Glomerular endothelial cell (primary cell): ENCODE measurements around the gene GREB1L. TPM values are rescaled to one million over a fixed set of nuclear protein-coding genes. Genes with fewer than 3 reads are reported as not detected.

Source experiments
- DNase-seq: peaks from one replicate; pipeline ENCODE4 v3.0.0-alpha.2; 2011; ENCODE audit warnings: low read depth, low spot score; ENCODE audit errors: extremely low read depth
- total RNA-seq: library from RNA; depleted of rRNA; stranded (reverse); fragments of >200 nt; gene quantifications from 2 replicates; pipeline ENCODE4 v1.2.3, GENCODE V29; 2015

Gene GREB1L
- total RNA-seq, 1 donor from 2014 or later, result 1.5 TPM

DNA sequence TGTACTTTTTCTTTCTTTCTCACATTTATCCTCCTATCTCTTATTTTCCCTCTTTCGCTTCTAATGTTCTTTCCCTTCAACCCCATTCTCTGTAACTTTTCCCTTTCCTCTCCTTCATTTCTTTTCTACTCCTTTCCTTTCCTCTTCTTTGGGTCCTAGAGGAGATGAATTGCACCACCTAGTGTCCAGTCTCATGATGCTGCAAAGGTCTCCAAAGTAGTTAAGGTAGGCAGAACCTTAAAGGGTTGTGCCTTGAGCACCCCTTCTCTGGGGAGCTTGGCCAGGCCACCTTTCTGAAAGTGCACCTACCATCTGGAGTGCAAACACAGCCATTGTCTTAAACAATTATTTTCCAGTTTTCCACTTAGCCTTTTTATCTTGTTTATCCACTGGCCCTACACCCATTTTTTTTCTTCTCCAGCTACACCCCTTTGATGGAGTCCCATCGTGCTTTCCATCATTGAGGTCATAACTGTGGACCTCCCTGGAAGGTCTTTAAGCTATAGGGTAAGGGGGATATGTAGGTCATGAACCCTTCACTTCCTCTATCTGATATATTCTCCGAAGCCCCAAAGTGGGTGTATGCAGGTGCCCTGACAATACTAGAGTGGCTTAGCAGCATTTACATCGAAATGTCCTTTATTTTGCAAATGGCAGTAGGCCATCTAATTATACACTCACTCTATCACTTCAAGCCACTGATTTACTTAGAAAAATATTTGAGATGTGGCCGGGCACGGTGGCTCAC is 202.6 kb downstream of the GREB1L start:
- DNase-seq, result no peak

DNA sequence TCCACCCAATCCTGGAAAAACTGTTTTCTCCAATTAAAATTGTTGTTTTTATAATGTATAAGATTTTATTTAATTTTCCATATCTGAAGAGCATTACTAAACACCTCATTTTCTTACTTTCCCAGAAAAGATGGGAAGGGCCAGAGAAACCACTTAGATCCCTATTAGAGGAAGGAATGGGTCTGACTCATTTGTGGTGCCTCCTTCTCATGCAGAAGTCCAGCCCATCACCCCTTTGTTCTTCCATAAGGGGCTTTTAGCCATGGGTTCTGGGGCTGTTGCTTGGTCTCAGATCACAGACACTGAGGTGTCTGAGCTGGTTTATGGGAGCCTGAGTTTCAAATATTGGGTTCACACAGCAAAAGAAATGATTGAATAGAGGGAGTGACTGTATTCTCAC is 206.3 kb downstream of the GREB1L start:
- DNase-seq, result no peak

DNA sequence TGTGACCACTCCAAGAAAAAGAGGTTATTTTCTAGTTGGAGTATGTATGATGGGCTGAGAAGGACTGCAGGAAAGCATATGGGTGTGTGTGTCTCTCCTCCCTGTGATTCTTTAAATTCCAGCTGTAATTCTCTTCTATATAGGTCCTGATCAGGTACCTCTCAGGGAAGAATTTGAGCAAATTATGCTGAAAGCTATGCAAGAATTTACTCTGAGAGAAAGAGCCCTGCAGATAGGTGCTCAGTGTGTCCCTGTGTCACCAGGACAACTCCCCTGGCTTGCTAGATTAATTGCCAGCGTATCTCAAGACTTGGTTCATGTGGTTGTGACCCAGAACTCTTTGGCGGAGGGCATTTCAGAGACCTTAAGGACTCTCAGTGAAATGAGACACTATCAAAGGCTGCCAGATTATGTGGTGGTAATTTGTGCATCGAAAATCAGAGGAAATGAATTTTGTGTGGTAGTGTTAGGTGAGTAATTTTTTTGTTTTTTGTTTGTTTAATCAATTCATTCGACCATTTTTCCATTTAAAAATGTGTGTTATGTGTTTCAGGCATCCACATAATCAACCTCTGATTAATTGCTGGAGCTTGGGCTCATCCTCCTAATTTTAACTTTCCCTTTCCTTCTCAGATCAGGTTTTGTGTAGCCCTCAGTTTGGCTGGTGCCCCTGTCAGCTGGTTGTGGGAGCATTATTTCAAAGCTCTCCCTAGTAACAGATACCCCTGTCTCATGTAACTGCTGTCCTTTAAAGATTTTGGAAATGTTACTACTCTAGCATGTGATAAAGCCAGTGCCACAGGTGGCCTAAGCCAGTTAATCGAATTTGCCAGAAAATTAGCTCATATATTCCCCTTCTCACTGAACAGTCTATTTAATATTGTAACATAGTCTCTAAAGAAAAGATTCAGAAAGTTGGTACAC is 207.6 kb downstream of the GREB1L start:
- DNase-seq, result no peak

DNA sequence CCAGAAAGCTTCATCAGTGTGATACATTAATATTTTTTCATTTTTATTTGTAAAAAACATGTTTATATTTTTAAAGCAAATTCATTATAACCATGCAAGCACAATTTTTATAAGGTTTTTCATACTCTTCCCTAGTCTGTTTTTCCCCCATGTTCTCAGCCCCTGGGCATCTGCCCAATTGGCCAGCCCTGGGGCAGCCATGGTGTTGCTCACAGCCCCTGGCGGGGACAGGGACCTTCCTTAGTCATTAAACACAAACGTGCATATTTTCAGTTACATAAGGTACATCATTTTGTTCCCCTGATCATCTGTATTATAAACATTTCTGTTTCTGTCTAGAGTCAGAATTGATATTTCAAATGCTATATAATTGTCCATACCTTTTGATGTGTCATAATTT is 208.5 kb downstream of the GREB1L start:
- no peak for DNase-seq

DNA sequence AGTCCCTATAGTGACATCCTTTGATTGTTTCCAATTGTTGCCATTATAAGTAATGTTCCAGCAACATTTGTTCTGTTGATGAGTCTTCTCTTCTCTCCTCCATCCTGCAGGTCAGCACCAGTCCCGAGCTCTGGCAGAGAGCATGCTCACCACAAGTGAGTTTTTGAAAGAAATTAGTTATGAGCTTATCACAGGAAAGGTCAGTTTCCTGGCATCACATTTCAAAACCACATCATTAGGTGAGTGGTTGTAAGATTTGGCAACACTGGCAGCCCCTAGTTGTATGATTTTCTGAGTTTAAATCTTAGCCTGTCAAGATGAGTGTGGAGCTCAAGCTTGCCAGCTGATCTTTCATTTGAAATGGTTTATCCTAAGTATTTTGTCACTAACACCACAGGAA is 208.9 kb downstream of the GREB1L start:
- DNase-seq, result no peak

DNA sequence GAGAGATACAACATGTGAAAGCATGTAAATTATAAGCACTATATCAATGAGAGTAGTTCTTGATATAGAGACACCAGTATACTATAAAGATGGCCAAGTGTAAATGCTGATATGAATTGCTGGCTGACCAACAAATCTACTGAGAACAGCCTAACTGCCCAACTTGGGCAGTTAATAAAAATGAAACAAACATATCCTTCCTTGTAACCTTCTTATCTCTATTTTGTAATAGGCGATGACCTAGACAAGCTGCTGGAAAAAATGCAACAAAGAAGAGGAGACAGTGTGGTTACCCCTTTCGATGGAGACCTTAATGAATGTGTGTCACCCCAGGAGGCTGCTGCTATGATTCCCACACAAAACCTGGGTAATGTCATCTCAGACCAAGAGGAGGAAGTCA is 209.8 kb downstream of the GREB1L start:
- no peak for DNase-seq

DNA sequence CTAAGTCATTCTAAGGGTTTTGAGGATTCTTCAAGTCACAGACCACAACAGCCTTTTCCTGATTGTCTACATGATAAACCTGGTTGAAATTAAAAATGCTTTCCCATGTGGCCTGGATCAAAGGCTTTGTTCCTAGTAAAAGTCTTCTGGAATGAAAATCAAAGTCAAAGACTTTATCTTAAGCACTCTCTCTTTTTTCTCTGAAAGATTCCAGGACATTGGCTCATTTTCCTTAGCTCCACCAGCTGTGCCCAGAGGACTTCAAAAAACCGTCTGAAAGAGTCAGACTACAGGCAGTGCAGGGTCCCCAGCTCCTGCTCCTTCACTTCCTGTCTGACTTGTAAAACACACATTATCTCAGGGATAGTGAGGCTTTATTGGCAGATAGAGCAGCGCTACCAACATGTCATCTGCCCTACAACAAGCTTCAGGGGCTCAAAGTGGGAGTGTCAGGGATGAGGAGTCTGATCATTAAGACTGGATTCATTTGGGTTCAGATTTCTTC is 210.3 kb downstream of the GREB1L start:
- DNase-seq, result no peak

DNA sequence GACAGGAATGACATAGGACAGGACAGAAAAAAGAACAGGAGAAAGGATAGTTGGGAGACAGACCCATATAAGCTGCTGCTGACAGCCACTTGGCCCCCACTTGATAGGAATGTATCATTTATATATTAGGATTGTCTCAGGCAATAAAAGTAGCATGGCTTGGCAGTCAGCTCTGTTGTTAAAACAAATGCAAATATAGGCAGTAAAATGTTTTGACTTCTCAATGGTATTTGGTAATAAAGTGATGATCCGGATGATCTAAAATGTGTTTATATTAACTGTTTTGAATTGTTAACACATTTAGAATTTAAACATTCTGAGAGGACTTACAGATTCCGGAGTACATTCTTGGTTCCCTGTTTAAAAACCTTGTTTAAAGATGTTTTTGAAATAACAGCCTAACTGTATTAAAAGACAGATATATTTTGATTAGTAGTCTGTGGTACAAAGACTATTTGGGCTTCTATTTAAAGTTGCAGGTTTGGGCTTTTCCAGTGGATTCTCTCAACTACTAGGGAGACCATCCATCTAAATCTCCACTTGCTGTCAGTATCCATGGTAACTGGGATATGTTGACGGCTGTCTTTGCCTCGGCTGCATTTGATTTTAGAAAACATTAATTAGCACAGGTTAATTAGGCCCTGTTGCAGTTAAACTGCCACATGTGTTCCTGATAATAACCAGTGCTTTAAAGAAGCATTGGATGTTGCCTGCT is 210.9 kb downstream of the GREB1L start:
- no peak for DNase-seq

DNA sequence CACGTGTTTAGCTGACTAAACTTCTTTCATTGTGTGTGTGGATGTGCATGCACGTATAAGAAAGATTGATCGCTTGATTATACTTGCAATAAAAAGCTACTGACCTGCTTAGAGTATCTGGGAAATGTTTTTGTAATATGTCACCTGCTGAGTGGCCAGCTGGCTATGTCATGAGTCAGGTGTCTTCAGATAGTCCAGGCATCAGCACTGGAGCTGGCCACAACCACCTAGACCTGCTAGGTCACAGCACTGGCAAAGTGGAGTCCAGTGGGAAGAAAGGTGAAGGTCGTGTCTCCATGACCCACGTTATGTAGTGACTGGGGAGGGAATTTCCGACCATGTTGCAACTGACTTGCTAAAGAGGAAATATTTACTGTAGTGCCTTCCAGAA is 211.5 kb downstream of the GREB1L start:
- DNase-seq, result no peak

DNA sequence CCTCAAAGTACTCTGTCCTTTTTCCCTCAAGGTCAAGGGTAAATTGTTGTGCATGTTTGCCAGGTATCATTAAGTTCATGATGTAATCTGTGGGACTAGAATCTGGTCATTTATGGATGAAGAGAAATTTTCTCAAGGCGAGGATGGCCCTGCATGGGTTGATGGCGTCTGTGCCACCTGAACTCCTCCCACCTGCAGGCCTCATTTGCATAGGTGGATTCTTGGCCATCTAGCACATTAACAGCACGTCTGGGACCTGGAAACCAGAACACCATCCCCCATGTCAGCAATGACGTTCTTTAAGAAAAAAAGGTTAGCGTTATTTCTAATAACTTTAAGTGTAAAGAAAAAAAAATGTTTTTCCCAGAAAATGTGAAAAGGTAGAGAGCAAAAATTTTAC is 212.7 kb downstream of the GREB1L start:
- no peak for DNase-seq

DNA sequence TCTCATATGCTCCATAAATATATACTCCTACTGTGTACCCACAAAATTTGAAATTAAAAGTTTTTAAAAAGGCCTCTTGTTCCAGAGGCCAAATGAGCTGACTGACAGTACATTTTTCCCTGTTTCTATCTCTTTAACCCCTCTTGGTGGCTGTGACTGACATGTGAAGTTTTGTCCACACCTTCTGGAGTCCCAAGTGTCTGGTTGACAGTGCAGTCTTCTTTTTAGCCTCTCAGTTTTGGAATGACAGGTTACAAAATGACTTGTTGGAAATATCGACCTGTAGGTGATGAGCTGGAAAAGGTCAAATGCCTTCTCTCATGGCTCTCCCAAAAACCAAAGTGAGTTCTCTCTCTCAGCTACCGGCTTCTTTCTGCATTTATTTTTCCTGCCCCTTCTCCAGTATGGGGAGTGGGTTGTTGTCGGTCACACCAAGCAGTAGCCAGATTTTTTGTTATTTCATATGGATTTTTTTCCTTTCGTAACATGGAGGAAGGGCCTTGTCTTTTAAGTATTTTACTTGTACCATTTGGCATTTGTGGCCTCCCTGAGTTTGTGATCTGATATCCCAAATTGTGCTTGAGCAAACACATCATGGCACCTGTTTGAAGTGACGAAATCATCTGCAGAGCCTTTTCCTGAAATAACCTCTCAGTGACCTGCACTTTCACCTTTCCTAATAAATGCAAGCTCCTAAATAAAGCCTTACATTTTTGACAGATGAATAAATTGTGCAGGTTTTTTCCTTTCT is 214.6 kb downstream of the GREB1L start:
- no peak for DNase-seq

DNA sequence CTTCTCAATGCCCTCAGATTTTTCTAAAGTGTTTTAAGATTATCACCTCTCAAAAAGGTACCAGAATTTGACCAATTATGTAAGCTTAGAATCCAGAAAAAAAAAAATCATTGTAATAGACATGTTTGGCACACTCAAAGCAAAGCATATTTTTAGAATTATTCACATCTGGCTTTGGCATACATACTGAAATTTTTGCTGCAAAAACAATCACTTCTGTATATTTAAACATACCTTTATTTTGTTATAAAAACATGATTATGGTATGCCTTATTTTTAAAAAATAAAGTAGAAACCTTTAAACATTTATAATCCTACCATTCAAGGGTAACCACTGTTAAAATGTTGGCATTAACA is 215.1 kb downstream of the GREB1L start:
- no peak for DNase-seq

DNA sequence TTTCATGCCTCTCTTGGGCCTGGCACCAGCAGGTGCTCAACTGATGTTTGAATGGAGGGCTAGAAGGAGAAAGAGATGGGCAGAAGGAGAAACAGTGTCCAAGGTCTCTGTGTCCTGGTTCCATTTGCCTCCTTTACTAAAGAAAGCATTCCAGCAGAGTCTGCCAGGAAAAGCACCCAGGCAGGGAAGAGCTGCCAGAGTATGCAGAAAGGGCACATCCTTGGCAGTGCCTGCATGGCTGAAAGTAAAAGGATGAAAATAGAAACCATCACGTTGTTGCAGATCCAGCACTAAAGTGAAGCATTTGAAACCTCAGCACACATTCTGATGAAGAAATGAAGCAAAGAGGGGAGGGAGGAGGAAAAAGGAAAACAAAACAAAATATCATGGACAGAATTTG is 216.3 kb downstream of the GREB1L start:
- DNase-seq, result no peak

DNA sequence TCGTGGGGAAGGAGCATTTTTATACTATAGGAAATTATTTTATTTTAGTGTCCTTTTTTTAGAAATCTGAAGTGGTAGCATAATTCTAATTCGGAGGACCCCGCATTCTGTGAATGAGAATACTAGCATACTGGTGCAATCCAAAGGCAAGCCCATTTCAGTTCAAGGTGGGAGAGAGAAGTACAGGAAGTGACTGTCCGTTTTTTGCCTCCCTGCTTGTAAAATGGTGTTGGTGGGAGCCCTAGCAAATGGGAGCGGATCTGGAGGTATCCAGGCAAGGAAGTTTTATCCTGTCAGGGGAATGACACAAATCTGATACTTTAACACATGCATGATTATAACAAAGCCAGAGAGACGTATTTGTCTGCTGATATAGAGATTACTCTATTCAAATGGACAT is 216.8 kb downstream of the GREB1L start:
- DNase-seq, result no peak

DNA sequence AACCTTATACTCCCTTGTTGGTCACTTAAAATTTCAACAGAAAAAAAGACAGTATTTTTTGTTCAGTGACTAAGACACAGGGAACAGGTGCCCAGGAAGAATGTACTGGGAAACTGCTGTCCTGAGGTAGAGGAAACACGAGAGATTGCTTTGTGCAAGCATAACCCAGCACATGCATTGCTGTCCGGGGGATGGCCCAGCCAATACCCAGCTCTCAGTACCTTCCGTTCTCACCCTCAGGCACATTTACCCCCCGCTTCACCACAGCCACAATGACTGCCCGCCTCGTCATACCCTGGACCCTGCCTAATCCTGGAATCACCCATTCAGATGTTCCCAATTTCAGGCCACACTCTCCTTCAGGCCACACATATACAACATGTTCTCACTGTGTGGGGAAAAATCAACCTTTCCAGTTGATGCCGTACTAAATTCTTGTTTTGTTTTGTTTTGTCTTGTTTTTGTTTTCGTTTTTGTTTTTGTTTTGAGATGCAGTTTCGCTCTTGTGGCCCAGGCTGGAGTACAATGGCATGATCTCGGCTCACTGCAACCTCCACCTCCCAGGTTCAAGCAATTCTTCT is 217.8 kb downstream of the GREB1L start:
- DNase-seq, result no peak

DNA sequence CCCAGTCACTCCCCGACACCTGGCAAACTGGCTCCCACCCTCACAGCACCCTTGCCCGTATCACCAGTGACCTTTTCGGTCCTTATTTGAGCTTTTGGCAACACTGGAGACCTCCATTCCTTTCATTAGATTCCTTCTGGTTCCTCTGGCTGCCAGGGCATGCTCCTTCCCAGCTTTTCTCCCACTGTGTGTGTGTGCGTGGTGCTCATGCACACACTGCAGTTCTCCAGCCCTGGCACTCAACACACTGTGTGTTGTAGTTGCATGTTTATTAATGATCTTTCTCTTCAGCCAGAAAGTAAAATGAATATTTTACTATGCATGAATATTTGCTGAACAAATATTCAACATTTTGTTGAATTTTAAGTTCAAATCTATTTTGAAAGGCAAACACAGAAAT is 219.4 kb downstream of the GREB1L start:
- DNase-seq, result no peak

DNA sequence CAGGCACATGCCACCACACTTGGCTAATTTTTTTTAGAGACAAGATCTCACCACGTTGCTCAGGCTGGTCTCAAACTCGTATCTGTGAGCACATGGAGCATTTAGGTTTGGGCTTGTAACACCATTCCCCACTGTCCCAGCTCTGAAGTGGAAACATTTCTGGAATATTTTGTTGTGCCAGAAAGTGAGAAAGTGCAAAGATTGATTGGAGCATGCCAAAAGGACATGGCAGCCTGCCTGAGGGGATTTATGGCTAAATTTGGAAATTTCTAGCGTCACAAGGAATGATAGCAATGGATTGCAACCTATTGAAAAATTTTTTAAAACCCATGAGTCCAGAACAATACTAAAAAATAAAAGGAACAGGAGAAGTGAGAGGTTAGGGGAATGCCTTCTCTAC is 221.7 kb downstream of the GREB1L start:
- DNase-seq, result no peak

DNA sequence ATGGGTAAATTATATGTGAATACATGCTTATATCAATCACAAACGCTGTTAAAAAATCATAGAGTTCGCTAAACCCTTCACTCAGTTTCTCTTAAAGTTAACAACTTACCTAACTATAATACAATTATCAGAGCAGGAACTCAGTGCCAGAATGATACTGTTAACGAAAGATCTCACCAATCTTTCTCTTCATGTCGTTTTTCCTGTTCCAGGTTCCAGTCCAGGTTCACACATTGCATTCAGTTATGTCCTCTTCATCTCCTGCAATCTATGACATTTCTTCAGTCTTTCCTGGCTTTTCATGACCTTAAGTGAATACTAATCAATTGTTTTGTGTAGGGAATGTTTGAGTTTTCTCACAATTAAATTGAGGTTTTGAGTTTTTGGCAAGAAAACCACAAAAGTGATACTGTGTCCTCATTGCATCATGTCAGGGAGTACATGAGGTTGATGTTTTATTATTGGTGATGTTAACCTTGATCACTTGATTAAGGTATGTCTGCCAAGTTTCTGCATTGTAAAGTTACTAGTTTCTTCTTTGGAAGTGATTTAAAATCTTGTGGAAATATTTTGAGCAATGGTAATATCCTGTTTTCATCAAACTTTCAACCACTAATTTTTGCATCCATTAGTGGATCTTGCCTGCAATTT is 226.6 kb downstream of the GREB1L start:
- DNase-seq, result no peak

DNA sequence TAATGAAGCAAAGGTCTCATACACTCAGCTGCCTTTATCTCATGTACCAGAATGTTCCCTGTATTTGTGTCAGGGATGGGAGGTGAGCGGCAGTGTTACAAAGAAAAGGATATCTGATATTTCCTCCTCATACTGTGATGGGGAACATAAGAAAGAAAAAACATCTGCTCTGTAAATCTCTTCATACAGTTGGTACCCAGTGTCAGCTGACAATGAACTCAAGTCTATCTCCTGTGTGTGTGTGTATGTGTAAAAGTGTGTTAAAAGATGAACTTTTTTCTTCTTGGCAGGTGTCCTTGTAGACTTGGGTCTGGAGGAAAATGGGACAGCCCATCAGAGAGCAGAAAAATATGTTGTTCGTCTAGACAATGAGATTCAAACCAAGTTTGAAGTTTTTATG is 230.7 kb downstream of the GREB1L start:
- no peak for DNase-seq

DNA sequence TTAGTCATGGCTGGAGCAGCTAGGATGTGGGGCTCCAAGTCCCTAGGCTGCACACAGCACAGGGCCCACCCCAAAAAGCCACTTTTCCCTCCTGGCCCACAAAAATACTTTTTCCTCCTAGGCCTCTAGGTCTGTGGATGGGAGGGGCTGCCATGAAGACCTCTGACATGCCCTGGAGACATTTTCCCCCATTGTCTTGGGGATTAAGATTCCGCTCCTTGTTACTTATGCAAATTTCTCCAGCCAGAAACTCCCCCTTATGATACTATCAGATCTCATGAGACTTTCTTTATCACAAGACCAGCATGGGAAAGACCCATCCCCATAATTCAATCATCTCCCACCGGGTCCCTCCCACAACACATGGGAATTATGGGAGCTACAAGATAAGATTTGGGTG is 232.6 kb downstream of the GREB1L start:
- DNase-seq, result no peak
